Retinal pigment epithelial cell (primary cell): Measurements from ENCODE around the gene GLO1.

Source experiments
- DNase-seq: peaks from one replicate; pipeline ENCODE4 v3.0.0-alpha.2; 2010; ENCODE audit warnings: low read depth
- H3K4me3 ChIP-seq: 2 replicates; pipeline ENCODE4 v1.5.1; 2011; ENCODE audit warnings: mild to moderate bottlenecking, low read length, control low read depth, moderate library complexity
- TF ChIP-seq, protein P1 (sequence below): conservative IDR thresholded peaks from 2 replicates; pipeline ENCODE4 v1.5.1; 2011; ENCODE audit warnings: low read depth, low read length, control low read depth, inconsistent platforms

GLO1 gene

DNA sequence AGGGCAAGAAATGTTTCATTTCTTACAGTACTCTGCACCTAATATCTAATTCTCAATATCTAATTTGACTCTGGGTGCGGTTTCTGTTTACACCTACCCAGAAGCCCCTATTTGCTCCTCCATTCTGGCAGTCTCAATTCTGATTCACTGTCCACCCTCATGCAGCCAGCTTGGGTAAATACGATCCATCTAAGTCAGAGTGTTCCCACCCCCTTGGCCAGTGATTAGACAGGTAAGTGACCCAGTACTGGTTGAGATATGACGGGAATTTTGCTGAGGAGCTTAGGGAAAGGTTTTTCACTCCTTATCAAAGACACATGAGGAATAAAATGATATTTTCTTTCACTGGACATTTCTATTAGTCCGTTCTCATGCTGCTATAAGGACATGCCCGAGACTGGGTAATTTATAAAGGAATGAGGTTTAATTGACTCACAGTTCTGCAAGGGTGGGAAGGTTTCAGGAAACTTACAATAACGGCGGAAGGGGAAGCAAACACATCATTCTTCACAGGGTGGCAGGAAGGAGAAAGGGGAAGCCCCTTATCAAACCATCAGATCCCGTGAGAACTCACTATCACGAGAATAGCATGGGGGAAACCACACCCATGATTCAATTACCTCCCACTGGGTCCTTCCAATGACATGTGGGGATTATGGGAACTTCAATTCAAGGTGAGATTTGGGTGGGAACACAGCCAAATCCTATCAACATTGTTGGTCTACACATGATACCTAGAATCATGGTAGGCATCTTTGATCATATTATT is 29.4 kb downstream of the GLO1 start:
- no peak overlapping the region for H3K4me3 ChIP-seq
- TF ChIP-seq, protein P1, sequence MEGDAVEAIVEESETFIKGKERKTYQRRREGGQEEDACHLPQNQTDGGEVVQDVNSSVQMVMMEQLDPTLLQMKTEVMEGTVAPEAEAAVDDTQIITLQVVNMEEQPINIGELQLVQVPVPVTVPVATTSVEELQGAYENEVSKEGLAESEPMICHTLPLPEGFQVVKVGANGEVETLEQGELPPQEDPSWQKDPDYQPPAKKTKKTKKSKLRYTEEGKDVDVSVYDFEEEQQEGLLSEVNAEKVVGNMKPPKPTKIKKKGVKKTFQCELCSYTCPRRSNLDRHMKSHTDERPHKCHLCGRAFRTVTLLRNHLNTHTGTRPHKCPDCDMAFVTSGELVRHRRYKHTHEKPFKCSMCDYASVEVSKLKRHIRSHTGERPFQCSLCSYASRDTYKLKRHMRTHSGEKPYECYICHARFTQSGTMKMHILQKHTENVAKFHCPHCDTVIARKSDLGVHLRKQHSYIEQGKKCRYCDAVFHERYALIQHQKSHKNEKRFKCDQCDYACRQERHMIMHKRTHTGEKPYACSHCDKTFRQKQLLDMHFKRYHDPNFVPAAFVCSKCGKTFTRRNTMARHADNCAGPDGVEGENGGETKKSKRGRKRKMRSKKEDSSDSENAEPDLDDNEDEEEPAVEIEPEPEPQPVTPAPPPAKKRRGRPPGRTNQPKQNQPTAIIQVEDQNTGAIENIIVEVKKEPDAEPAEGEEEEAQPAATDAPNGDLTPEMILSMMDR: no peak
- no peak for DNase-seq

DNA sequence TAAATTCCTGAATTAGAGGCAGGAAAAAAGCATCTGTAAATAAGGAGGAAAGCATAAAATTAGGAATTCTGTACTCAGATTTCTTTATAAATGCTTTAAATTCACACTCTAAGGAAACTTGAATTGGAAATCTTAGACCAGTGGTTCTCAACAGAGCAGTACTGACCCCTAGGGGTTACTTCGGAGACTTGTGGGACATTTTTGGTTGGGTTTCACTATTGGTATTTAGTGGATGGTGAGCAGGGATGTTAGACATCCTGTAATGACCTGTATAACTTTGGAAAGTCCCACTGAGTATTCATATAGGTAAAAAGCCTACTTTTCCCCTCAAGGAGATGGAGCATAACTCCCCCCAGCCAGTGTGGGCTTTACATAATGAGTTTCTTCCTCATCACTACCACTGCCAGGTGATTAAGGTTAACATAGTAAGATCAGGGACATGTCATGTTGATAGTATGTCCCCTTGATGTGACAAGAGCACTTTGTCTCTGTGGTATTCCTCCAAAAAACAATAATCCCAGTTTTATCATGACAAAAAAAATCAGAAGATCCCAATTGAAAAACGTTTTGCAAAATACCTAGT is 31.0 kb downstream of the GLO1 start:
- DNase-seq: peak; percentile 25
- no peak overlapping the region for H3K4me3 ChIP-seq
- TF ChIP-seq, protein P1: peak; percentile 87

DNA sequence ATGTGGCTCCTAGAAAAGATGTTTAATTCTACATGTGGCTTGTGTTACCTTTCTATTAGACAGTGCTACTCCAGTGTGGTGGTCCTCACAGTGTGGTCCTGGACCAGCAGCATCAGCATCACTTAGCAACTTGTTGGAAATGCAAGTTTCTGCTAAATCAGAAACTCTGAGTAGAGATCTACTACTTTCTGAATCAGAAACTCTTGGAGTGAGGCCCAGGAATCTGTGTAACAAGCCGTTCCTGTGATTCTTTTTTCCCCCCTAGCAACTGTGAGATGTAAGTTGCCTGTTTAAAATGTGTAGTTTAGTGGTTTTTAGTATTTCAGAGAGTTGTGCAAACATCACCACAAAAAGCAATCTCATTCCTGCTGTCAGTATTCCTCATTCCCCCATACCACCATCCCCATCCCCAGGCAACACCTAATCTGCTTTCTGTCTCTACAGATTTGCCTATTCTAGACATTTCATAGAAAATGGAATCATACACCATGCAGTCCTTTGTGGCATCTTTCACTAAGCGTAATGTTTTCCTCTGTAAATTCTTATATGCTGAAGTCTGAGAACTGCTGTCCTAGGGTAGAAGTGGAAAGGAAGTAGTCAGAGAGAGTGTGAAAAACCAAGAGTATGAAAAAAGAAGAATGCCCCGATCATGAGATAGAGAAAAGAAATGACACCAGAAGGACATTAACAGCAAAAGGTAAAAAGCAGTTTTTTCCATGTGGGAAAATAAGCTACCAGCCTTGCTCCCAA is 44.4 kb downstream of the GLO1 start:
- TF ChIP-seq, protein P1: no peak
- H3K4me3 ChIP-seq: no peak overlapping the region
- no peak for DNase-seq

DNA sequence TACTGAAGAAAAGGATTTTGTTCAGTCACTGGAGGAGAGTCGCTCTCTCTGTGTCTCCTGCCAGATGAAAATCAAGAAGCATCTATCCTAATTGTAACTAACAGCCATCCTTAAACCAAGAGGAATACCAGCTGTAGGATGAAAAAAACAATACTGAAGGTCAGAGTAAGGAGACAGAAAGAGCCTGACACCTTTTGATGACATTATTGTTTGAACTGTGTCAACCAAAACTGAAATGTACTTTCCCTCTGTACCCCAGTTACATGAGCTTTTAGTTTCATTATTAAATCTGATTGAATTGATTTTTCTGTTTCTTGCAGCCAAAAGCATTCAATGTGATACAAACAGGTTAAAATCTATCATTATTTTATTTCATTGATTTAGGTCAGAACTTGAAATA is 46.0 kb downstream of the GLO1 start:
- DNase-seq: no peak
- TF ChIP-seq, protein P1: no peak
- H3K4me3 ChIP-seq: no peak overlapping the region

DNA sequence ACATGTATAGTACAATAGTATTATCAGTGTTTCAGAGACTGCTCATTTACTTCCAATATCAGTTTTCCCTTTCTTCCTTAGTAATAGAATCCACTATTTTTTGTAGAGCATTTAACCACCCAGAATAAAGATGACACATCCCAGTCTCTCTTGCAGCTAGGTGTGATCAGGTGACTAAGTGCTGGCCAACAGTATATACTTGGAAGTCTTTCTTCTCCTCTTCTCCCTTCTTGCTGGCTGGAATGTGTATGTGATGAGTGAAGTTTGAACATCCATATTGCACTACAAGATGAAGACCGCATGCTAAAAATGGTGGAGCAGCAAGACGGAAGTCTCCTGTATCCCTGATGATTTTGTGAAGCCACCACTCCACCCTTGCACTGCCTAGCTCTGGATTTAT is 48.7 kb downstream of the GLO1 start:
- TF ChIP-seq, protein P1: no peak
- H3K4me3 ChIP-seq: no peak overlapping the region
- DNase-seq: no peak

DNA sequence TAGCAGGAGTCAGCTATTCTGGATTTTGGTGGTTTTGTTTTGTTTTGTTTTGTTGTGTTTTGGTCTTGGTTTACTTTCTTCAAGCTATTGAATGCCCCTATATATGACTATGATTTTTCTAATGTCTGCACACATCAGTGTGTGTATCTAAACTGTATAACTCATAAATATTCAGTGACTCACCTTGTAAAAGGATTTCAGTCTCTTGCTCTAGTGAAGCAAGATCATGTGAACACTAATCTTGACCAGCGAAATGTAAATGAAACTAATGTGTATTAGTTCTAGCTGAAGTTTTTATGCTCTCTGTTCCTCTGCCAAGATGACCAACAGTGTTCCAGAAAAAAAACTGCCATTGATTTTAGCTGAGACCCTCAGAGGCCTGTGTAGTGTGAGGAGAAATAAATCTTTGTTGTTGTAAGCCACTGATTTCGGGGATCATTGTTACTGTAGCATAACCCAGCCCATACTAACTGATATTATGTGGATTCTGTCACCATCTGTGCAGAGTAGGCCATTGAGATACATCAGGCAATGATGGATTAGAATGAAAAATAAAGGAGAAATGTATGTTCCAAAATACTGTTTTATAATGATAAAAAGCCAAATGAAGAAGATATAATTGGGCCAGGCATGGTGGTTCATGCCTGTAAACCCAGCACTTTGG is 51.7 kb downstream of the GLO1 start:
- TF ChIP-seq, protein P1: no peak
- peak; percentile 16 for DNase-seq
- no peak overlapping the region for H3K4me3 ChIP-seq
